BE2C (cell line): ENCODE measurements around the gene DPM2.

ENCODE experiments used
- DNase-seq: peaks from one replicate; pipeline ENCODE4 v3.0.0-alpha.2; 2020
- H3K27me3 ChIP-seq: fragments of 250-450 bp; sonication (Bioruptor Pico); 2 replicates; pipeline ENCODE4 v1.5.1; 2020; ENCODE audit warnings: mild to moderate bottlenecking
- H3K36me3 ChIP-seq: fragments of 250-450 bp; sonication (Bioruptor Pico); 2 replicates; pipeline ENCODE4 v1.5.1; 2020; ENCODE audit warnings: mild to moderate bottlenecking
- H3K4me1 ChIP-seq: fragments of 250-450 bp; sonication (Bioruptor Pico); 2 replicates; pipeline ENCODE4 v1.5.1; 2020
- H3K4me3 ChIP-seq: 2 replicates; pipeline ENCODE4 v1.5.1; 2011; ENCODE audit warnings: low read depth, low read length
- H3K9me3 ChIP-seq: fragments of 250-450 bp; sonication (Bioruptor Pico); 2 replicates; pipeline ENCODE4 v1.5.1; 2020
- CTCF ChIP-seq: IDR thresholded peaks from 2 replicates; pipeline ENCODE4 v1.5.1; 2012; ENCODE audit warnings: mild to moderate bottlenecking, low read depth, low read length

DPM2 gene

DNA sequence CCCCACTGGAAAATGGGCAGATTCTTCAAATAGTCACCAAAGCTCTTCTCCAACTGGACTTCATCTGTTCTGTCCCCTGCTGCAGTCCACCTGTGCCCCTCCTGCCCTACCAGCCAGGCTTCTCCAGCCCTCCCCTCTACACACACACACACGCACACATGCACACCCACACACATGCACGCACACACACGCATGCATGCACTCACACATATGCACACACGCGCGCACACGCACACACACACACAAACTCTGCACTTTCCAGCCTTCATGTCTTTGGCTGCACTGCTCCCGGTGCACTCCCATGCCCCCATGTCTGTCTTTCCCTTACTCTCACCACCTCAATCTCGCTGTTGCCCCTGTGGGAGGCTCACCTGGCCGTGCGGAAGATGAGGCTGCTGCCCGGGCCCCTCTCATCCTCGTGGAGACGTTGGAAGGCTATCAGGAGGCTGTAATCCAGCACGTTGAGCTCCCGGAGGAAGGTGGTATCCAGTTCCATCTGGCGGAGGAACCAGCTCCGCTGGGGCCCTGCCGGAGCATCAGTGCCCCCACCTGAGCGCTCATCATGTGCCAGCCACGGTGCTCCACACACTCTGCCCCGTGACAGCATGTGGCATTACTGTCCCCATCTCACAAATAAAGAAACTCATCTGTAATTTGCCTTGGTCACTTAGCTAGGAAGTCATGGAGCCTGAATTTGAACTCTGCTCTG is 12.8 kb downstream of the DPM2 start:
- Histone ChIP-seq H3K9me3 (no peaks in the 10 kb centered on the region), H3K4me3 (no peak overlapping the region), H3K4me1 (0 out of 2 replicates have a peak, but pooled peaks cover 4% of the 10 kb centered on the region), H3K36me3 (no peaks in the 10 kb centered on the region), H3K27me3 (peaks cover 4% of the 10 kb centered on the region; the same call in 1 of the 2 replicates)
- TF ChIP-seq CTCF: no peak
- peak; percentile 4 for DNase-seq

DNA sequence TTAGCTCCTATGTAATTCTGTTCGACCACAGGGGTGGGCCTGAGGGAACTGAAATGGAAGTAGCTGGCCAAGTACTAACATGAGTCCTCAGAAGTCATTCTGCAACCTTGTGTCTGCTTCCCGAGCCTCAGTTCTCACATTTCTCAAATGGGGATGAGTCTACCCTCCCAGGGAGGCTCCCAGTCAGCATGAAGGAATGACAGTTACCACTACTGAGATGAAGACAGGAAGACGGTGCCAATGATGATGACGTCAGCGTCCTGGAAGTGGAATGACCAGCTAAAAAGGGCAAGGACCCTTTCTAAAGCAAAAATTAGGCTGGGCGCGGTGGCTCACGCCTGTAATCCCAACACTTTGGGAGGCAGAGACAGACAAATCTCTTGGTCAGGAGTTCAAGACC is 13.9 kb downstream of the DPM2 start:
- Histone ChIP-seq H3K36me3 (no peaks in the 10 kb centered on the region), H3K27me3 (peaks cover 4% of the 10 kb centered on the region; the same call in 1 of the 2 replicates), H3K4me1 (peaks cover 7% of the 10 kb centered on the region), H3K4me3 (no peak overlapping the region), H3K9me3 (no peaks in the 10 kb centered on the region)
- peak; percentile 2 for DNase-seq
- no peak for TF ChIP-seq CTCF

- no peak overlapping the region for H3K4me3 ChIP-seq
- TF ChIP-seq CTCF: no peak
- peaks cover 4% of the 10 kb centered on the region; the same call in 1 of the 2 replicates for H3K27me3 ChIP-seq
- peaks cover 13% of the 10 kb centered on the region for H3K4me1 ChIP-seq
- no peaks in the 10 kb centered on the region for H3K9me3 ChIP-seq
- no peaks in the 10 kb centered on the region for H3K36me3 ChIP-seq
- peak; percentile 61 for DNase-seq
Measured at GRCh38 chr9:127923046-127923445, 14.6 kb downstream of the DPM2 start.

GRCh38 chr9:127921557-127922120 is 16.0 kb downstream of the DPM2 start:
- peaks cover 4% of the 10 kb centered on the region; the same call in 1 of the 2 replicates for H3K27me3 ChIP-seq
- DNase-seq: peak; percentile 70
- TF ChIP-seq CTCF: peak; percentile 72
- H3K36me3 ChIP-seq: no peaks in the 10 kb centered on the region
- H3K4me1 ChIP-seq: peaks cover 18% of the 10 kb centered on the region
- H3K4me3 ChIP-seq: no peak overlapping the region
- H3K9me3 ChIP-seq: no peaks in the 10 kb centered on the region

DNA sequence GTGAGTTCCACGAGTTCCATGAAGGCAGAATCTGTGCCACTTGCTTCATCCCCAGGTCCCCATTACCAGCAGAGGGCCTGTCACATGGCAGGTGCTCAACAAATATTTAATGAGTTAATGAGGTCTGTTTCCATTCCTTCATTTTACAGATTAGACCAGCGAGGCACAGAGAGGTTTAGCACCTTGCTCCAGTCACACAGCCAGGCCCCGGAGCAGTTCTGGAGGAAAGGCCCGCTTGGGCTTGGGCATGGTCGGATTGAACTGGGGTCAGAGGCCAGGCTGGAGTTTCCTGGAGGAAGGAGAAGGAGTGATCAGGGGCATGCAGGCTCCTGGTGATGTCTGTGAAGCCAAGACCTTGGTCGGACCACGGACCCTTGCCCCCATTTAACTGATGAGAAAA is 16.9 kb downstream of the DPM2 start:
- peak; percentile 5 for DNase-seq
- no peaks in the 10 kb centered on the region for H3K36me3 ChIP-seq
- H3K9me3 ChIP-seq: no peaks in the 10 kb centered on the region
- TF ChIP-seq CTCF: no peak
- H3K4me1 ChIP-seq: peaks cover 24% of the 10 kb centered on the region
- H3K27me3 ChIP-seq: peaks cover 4% of the 10 kb centered on the region; the same call in 1 of the 2 replicates
- no peak overlapping the region for H3K4me3 ChIP-seq

DNA sequence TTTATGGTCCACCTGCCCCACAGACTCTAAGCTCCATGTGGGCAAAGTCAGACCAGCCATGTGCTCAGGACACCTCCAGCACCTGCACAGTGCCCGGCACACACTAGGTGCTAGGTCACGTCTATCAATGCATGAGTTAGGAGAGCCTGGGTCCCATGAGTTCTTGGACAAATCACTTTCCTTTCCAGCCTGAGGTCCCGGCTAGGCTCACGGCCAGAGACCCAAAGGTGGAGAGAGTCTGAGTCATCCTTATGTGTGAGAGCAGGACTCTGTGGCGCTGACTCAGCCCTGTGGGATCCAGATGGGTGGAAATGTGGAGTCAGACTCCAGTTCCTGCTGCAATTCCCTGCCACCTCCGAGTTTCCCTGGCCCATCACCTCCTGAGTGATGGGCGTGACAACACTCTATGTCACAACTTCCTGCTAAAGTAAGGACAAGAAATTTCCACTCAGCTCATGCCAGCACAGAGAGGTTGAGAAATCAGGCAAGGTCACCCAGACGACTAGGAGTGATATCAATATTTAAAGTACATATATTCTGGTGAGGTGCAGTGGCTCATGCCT is 18.3 kb downstream of the DPM2 start:
- H3K4me1 ChIP-seq: peaks cover 30% of the 10 kb centered on the region
- H3K27me3 ChIP-seq: peaks cover 4% of the 10 kb centered on the region; the same call in 1 of the 2 replicates
- no peaks in the 10 kb centered on the region for H3K9me3 ChIP-seq
- H3K36me3 ChIP-seq: no peaks in the 10 kb centered on the region
- no peak overlapping the region for H3K4me3 ChIP-seq
- peak; percentile 65 for DNase-seq
- no peak for TF ChIP-seq CTCF
